ENCODE measurements around the gene RPS6KA2.
"Not testable (repeated sequence)": the region's sequence is repeated elsewhere in the genome, so short reads cannot be mapped to it uniquely, and the experiment has no call there.

RPS6KA2 gene

DNA sequence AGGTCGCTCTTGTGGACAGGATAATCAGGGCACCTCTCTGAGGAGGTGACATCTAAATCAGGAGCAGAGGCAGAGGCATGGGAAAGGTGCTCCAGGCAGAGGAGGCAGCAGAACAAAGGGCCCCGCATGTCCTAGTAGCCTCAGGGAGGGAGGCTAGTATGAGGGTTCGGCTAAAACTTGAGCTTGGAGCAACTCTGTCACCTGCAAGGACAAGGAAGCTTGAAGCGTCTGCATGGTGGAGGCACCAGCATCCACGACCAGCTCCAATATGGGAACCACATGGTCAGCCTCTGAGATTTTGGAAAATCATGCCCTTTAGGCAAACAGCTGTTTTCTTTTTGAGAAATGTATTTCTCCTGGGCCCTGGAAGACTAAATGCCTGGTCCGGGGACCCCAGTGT lies 231.3 kb downstream of the RPS6KA2 start:
- no peak for DNase-seq (ENCODE audit: low read depth in 2 of 2)

DNA sequence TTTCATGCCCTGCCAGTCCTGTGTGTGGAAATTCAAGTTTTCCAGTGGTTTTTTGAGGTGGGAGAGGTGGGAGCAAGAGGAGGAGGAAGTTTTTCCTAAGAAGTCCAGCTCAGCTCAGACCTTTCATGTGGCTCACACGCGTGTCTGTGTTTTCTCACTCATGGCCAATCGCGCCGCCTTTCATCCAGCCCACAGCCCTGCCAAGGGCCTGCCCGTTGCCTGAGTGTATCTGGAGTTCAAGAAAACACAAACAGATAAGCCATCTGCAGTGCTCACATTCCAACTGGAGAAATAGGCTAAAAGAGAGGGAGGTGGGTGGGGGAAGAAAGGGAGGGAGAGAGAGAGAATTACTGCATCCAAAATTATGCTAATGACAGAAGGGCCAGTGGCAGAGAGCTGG lies 231.7 kb downstream of the RPS6KA2 start:
- DNase-seq (ENCODE audit: low read depth in 2 of 2), result no peak

DNA sequence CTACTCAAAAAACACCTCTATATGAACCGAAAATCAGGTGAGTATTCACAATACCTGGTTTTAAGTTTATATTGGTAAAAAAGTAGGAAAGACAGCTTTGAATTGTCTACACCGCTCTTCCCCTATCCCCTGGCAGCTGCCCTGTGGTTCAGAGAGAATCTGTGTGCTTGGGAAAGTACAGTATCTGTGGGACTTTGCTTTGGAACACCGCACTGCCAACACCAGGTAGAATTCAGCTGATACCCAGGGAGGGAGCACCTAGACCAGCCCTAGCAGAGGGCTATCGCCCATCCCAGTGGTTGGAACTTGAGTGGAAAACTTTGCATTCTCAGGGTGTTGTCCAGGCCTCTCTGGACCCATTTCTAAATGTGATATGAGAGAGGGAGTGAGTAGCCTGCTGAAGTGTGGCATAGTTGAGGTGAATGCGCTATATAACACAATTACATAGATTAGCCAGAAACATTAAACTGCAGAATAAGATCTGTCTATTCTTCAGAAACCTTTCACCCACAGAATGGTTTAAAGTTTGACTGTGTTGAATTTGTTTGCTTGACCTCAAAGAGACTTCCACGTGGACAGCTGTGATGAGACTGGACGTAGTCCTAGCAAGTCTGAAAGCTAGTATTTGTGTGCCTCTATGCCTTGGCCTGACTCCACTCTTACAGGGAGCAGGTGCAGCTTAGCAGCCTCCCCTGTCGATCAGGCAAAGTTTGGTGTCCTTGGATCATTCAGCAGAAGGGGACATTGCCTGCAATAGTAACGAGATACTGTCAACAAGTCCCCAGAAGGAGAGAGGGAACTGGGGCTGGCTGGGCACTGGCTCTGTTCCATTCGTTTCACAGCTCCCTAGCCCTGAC lies 232.8 kb downstream of the RPS6KA2 start:
- no peak for DNase-seq (ENCODE audit: low read depth in 2 of 2)

DNA sequence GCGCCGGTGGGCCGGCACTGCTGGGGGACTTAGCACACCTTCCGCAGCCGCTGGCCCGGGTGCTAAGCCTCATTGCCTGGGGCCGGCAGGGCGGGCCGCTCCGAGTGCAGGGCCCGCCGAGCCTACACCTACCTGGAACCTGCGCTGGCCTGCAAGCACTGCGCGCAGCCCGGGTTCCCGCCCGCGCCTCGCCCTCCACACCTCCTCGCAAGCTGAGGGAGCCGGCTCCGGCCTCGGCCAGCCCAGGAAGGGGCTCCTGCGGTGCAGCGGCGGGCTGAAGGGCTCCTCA lies 233.6 kb downstream of the RPS6KA2 start:
- DNase-seq (ENCODE audit: low read depth in 2 of 2), result no peak

DNA sequence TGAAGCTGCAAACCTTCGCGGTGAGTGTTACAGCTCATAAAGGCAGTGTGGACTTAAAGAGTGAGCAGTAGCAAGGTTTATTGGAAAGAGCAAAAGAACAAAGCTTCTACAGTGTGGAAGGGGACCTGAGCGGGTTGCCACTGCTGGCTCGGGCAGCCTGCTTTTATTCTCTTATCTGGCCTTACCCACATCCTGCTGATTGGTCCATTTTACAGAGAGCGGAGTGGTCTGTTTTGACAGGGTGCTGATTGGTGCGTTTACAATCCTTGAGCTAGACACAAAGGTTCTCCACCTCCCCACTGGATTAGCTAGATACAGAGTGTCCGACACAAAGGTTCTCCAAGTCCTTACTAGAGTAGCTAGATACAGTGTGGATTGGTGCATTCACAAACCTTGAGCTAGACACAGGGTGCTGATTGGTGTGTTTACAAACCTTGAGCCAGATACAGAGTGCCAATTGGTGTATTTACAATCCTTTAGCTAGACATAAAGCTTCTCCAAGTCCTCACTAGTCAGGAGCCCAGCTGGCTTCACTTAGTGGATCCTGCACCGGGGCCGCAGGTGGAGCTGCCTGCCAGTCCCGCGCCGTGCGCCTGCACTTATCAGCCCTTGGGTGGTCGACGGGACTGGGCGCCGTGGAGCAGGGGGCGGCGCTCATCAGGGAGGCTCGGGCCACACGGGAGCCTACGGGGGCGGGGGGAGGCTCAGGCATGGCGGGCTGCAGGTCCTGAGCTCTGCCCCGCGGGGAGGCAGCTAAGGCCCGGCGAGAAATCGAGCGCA lies 234.1 kb downstream of the RPS6KA2 start:
- DNase-seq (ENCODE audit: low read depth in 2 of 2), result not testable (repeated sequence)

DNA sequence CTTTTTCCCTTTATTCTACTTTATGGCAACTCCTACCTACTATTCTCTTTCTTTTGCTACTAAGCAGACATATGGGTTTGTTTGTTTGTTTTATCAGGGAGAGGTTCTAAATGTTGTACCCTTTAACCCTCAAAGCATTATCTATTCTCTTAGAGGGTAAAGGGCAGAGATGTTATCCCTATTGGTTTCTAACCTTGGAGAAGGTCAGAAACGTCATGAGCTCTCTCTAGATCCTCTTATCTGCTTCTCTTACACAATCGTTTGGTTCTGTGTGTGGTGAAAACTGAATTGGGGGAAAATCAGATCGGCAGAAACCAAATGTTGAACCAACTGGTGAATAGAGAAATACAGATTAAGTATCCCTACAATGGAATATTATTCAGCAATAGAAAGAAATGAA lies 237.9 kb downstream of the RPS6KA2 start:
- no peak for DNase-seq (ENCODE audit: low read depth in 2 of 2)

DNA sequence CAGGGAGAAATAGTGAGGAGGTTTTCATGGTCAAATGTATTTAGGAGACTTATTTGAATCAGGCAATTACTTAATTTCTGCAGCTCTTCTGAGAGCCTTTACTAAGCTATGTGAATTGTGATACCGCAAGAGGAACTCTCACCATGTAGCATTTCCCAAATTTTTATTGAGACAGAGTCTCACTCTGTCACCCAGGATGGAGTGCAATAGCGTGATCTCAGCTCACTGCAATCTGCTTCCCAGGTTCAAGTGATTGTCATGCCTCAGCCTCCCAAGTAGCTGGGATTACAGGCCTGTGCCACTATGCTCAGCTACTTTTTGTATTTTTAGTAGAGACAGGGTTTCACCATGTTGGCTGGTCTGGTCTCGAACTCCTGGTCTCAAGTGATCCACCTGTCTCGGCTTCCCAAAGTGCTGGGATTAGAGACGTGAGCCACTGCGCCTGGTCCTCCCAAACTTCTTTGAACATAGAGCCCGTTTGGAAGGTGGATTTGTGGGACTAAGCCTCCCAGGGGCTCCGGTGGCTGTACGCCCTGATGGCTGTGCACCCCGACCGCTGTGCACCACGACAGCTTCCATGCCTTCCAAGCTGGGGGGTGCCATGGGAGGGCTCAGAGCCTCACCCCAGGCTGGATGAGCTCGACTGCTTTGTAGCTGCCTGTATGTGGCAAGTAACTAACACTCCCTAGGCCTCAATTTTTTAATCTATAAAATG lies 238.6 kb downstream of the RPS6KA2 start:
- DNase-seq (ENCODE audit: low read depth in 2 of 2), result no peak

DNA sequence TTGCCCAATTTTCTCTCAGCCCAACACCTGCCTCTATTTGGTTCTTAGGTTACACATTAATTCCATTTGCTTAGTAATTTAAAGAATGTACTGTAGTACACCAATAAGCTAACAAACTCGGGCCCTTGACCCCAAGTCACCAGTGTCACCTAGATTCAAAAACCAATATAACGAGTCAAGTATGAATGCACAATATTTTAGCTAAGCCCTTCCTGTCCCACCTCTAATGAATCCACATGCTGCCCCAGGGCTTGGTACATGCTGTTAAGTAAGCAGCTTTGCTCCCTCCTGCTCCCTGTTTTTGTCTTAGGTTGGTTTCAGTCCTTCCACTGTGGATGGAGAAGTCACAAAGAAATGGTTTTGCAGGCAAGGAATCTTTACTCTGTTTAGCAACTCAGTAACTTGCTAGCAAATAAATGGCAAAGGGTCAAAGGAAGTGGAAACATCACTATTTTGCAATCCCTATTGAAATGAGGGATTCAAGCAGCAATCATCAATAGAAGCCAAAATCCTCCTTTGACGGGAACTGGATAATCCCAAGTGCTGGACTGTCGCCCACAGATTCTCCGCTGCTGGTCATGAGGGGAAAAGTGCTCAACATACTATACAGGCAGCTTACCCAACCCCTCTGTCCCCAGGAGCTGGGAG lies 239.3 kb downstream of the RPS6KA2 start:
- DNase-seq (ENCODE audit: low read depth in 2 of 2), result no peak

DNA sequence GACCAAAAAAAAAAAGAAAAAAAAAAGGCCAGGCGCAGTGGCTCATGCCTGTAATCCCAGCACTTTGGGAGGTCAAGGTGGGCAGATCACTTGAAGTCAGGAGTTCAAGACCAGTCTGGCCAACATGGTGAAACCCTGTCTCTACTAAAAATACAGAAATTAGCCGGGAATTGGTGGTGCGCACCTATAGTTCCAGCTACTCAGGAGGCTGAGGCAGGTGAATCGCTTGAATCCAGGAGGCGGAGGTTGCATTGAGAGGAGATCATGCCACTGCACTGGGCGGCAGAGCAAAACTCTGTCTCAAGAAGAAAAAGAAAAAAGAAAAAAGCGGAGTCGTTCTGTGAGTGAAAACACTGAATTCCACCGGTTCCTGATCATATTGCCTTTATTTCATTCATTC lies 240.0 kb downstream of the RPS6KA2 start:
- DNase-seq (ENCODE audit: low read depth in 2 of 2), result not testable (repeated sequence)

DNA sequence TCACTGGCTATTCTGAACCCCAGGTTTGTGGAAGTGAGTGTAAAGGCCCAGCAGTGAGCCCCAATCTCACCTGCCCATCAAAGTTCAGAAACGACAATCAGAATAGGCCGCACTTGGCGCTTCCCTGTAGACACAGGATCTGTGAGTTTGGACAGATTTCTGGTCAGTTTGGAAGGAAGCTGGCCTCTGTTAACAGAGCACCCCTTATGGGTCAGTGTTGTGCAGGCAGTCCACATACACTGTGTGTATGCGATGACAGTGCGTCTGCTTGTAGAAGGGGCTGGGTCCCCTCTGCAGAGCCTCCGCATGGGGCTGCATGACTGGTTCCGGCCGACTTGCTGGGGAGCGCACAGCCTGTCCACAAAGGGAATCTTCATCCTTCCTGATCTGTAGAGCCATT lies 240.9 kb downstream of the RPS6KA2 start:
- no peak for DNase-seq (ENCODE audit: low read depth in 2 of 2)

DNA sequence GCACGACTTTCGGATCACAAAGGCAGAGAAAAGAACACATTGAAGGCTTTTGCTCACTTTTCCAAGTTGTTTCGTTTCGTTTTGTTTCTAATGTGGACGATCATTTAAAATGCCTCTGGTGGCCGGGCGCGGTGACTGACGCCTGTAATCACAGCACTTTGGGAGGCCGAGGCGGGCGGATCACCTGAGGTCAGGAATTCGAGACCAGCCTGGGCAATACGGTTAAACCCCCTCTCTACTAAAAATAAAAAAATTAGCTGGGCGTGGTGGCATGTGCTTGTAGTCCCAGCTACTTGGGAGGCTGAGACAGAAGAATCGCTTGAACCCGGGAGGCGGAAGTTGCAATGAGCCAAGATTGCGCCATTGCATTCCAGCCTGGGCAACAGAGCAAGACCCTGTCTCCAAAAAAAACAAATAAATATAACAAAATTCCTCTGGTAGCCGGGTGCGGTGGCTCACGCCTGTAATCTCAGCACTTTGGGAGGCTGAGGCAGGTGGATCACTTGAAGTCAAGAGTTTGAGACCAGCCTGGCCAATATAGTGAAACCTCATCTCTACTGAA lies 243.2 kb downstream of the RPS6KA2 start:
- DNase-seq (ENCODE audit: low read depth in 2 of 2), result peak; percentile 6 to 7

DNA sequence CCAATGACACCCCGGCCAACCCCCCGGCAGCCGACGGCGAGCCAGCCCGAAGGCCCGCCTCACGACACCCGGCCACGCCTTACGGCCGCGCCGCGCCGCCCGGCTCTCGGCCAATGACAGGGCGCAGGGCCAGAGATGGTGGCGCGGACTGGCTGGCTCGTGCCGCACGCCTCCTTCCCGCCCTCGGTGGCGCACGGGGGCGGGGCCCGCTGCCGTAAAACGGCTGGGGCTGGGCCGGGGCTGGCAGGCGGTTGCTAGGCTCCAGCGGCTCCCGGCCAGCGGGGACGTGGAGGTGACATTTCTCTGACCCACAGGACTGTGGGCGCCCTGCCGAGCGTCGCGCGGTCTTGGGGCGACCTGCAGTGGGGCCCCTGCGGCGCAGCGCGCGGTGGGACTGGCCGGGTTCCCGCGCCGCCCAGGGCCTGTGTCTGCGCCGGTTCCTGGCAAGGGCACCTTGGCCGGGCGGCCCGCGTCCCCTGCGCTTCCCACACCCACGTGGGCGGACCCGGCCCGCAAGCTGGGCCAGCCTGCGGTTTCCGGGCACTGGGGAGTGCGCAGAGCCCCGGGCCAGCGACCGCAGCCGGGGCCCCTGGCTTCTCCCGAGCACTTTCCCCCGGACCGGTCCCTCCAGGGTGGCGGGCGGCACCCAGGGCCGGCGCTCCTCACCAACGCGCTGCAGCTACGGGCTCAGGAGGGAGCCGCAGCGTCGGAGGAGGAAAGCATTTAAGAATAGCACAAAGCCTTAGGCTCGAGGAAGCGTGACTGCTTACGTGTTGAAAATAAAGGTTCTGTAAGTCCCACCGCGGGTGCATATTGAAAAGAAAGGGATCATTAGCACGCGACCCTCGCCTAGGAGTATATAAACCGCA lies 243.9 kb downstream of the RPS6KA2 start, which contains the start of gene MPC1:
TSS of gene MPC1 (minus strand) at position 8 of the 869 bp plus-strand sequence. CDS start 64 bp downstream, outside the sequence.
- peak; percentile 83 to 94 for DNase-seq (ENCODE audit: low read depth in 2 of 2)

DNA sequence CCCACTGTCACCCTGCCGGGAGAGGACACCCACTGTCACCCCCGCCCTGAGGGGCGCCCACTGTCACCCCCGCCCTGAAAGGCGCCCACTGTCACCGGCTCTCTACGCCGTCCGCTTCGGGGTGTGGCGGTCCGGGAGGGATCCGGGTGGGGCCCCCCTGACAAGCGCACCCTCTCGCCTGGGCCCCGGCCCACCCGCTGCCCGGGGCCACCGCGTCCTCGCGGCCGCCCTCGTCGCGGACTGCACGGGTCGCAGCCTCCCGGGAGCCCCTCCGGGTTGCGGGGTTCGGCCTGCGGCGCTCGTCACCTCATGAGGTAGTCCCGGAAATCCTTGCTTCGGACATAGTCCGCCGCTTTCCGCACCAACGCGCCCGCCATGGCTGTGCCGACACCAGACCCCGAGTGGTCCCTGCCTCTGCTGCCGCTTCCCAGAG lies 244.5 kb downstream of the RPS6KA2 start:
- no peak for DNase-seq (ENCODE audit: low read depth in 2 of 2)

DNA sequence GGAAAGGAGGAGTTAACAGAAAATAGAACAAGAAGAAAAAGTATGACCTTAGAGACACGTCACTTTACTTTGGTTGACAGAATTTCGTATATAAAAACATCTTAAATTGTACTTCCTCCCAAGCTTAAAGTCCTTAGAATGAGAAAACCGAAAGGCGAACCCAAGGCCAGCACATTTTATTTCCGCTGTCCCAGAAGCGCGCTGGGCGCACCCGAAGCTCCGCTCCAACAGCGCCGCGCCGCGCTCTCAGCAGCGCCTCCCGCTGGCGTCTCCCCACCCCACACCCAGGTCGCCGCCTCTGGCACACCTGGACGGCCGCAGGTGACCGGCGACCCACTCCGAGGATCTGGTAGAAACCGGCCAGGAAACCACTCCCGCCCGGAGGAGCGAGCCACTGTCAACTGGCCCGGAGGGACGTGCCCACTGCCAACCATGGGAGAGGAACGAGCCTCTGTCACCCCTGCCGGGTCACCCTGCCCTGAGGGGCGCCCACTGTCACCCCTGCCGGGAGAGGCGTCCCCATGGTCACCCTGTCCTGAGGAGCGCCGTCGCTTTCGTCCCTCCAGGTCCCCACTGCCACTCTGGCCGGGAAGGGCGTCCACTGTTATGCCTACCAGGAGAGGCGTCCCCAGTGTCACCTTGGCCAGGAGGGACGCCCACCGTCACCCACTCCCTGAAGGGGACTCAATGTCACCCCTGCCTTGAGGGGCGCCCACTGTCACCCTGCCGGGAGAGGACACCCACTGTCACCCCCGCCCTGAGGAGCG lies 245.1 kb downstream of the RPS6KA2 start:
- DNase-seq (ENCODE audit: low read depth in 2 of 2), result peak; percentile 8 to 57

DNA sequence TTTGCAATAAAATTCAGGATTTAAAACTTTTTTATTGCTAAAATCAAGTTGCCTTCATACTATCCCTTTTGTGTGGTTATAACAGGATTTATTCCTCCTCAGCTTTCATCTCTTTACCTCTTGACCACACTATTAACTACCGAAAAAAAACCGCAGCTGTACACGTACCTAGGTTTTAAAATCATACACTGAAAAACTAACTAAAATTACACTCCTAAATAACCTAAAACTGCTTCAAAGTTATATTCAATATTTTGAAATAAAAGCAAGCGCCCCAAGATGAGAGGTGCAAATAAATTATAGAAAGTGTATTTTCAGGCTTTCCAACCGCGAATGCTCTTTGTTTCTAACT lies 245.7 kb downstream of the RPS6KA2 start:
- no peak for DNase-seq (ENCODE audit: low read depth in 2 of 2)

DNA sequence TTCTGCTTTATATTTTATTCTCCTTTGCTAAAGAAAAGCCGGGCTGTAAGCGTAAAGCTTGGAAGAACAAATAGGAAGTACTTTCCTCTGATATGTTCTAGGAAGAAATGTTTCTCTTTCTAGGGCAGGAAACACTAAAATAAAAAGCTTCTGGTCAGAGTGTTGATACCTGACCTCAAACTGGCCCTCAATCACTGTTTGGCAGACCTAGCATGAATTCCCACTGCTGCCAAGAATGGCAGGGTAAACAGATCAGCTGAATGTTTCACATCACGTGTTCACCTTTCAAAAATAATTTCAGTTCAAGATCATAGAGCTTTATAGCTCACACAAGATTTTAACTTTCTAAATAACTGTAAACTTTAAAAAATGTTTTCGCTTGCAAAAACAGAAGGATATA lies 247.3 kb downstream of the RPS6KA2 start:
- DNase-seq (ENCODE audit: low read depth in 2 of 2), result no peak

DNA sequence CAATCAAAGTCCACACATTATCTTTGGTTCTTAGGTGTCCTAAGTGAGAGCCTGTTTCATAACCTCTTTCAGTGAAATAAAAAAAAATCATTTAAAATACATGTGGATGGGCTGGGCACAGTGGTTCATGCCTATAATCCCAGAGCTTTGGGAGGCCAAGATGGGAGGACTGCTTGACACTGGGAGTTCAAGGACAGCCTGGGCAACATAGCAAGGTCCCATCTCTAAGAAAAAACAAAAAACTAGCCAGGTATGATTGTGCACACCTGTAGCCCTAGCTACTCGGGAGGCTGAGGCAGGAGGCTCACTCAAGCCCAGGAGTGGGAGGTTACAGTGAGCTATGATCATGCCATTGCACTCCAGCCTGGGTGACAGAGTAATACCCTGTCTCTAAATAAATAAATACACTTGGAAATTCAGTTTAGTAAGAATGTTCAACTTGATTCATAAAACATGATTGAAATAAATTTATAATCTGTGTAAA lies 247.9 kb downstream of the RPS6KA2 start:
- DNase-seq (ENCODE audit: low read depth in 2 of 2), result no peak

DNA sequence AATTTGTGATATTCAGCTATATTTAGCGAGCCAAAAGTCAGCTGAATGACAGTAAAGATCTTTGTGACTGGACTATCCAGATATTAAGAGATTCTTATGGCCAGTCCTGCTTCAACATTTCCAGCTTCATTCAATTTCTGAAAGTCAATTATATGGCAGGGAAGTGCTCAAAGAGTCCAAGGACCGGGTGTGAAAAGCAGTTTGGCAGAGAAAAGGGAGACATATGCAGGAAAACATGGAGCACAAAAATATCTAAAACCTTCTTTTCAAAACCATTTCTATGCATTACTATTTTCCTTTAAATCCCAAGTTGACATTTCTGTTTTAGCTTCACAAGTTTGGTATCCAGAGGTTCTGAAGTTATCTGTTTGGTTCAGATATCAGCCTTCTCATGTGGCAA lies 249.3 kb downstream of the RPS6KA2 start:
- no peak for DNase-seq (ENCODE audit: low read depth in 2 of 2)

DNA sequence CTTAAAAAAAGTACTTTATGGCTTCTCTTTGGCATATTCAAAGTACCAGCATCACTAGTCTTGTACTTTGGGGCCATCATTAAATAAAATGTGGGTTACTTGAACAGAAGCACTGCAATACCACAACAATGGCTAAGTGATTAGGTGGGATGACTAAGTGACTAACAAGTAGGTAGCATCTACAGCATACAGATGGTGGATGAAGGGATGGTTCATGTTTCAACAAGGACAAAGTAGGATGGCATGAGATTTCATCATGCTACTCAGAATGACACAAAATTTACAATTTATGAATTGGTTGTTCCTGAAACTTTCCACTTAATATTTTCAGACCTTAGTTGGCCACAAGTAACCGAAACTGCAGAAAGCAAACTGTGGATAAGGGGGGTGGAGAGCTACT lies 252.0 kb downstream of the RPS6KA2 start:
- no peak for DNase-seq (ENCODE audit: low read depth in 2 of 2)

DNA sequence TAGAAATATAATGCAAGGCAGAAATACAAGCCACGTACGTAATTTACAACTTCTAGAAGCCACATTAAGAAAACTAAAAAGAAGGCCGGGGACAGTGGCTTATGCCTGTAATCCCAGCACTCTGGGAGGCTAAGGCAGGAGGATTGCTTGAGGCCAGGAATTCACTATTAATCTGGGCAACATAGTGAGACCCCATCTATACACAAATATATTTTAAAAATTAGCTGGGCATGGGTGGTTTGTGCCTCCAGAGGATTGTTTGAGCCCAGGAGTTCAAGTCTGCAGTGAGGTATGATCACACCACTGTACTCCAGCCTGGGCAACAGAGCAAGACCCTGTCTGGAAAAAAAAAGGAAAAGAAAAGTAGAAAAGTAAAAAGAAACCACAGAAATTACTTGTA lies 256.6 kb downstream of the RPS6KA2 start:
- DNase-seq (ENCODE audit: low read depth in 2 of 2), result no peak

Measured in stimulated activated CD8-positive, alpha-beta memory T cell treated with anti-CD3 and anti-CD28 coated beads, Interleukin-7, amount 100 ng/mL, for 4 hours (primary cell).